ENCODE data around the gene CIRBP. TPM values are rescaled to one million over a fixed set of nuclear protein-coding genes. Genes with fewer than 3 reads are reported as not detected.

Gene CIRBP
- total RNA-seq, 2 experiments from 2014 or later = 167 to 183 TPM

DNA sequence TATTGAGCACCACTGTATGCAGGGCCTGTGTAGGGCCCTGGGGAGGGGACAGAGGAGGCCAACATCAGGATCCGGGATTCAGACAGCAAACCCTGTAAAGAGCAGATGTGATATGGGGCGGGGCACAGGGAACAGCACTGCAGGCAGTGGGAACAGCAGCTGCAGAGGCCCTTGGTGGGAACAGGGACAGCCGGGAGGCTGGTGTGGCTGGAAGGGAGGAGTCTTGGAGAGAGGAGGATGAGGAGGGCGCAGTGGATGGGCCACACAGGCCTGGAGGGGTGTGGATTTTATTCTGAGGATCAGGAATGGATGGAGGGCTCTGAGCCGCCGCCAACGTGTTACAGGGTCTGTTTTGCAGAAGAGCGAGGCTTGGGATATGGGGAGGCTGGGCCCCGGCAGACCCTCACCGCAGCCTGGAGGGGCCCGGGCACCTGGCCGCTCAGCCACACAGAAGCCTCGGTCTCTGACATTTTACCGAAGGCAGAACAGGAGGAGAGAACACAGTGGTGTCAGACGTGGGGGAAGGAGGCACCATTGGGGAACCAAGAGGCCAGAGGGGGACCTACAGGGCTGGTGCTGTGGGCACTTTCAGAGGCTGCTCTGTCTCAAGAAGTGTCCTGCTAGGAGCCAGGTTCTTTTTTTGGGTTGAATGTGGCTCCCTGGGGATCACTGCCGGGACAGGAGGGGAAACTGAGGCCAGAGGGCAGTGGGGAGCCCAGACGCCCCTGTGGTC is 23.5 kb downstream of the CIRBP start:
- H3K4me3 Mint-ChIP-seq = no peak overlapping the region
- intact Hi-C loops (cut with micrococcal nuclease) = no loop called here
- no peaks in the 10 kb centered on the region for H3K36me3 Mint-ChIP-seq (ENCODE audit: low read depth)
- no peak overlapping the region for H3K27ac Mint-ChIP-seq
- peaks cover 7% of the 10 kb centered on the region for H3K4me1 Mint-ChIP-seq (ENCODE audit: low read depth)
- CTCF ChIA-PET = no interaction called here
- no peak for DNase-seq
- no peaks in the 10 kb centered on the region for H3K9me3 Mint-ChIP-seq
- H3K27me3 Mint-ChIP-seq (ENCODE audit: low read depth) = peaks cover 28% of the 10 kb centered on the region

DNA sequence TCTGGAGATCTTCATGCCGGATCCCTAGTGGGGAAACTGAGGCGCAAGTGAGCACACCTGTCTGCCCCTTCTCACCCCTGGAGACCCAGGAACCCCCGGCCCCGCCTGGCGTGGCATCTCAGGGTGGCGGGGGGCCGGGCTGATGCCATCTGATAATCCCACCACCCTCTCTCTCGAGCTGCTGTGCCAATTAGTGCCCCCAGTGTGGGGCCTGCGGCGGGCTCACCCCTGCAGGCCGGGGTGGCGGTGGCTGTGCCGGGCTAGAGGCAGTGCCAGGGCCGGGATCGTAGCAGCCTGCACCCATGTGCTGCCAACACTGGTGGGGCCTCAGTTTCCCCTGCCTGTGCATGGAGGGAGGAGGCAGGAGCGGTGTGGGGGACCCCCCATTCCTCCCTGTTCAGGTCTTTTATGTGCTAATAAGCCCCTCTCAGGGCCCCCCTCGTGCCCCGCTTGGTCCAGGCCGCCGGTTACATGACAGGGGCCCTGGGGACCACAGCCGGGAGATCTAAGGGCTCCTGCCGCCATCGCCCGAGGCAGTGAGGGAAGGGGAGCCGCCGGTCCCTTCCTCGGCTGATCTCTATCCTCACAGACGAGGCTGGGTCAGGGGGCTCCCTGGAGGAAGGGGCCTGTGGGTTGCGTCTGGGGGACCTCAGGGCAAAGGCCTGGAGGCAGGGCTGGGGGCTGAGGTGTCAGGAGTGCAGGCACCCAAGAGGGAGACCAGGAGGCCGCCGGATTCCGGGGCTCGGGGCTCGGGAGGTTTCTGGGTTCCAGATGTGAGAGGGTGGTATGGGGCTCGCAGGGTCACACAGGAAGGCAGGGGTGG is 24.9 kb downstream of the CIRBP start:
- H3K27ac Mint-ChIP-seq = no peak overlapping the region
- intact Hi-C loops (cut with micrococcal nuclease) = no loop called here
- H3K27me3 Mint-ChIP-seq (ENCODE audit: low read depth) = peaks cover 21% of the 10 kb centered on the region
- no peak overlapping the region for H3K4me3 Mint-ChIP-seq
- no peaks in the 10 kb centered on the region for H3K9me3 Mint-ChIP-seq
- CTCF ChIA-PET = no interaction called here
- no peak for DNase-seq
- peaks cover 7% of the 10 kb centered on the region for H3K4me1 Mint-ChIP-seq (ENCODE audit: low read depth)
- no peaks in the 10 kb centered on the region for H3K36me3 Mint-ChIP-seq (ENCODE audit: low read depth)

DNA sequence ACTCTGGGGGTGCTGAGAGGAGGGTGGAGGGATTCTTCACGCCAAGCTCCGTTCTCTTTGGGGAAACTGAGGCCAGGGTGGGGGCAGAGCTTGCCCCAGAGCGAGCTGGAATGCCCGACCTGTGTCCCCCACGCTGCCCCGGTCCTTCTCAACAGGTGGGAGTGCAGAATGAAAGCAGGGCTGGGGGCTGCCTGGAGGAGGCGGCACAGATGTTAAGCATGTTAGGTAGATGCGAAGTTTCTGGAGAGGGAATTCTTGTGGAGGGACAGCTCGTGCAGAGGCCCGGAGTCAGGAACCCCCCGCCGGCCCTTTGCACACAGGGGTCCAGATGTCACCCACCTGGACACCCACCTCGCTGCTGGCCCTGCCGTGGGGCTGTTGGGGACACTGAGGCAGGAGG is 25.6 kb downstream of the CIRBP start:
- peaks cover 7% of the 10 kb centered on the region for H3K4me1 Mint-ChIP-seq (ENCODE audit: low read depth)
- H3K27ac Mint-ChIP-seq = no peak overlapping the region
- no peaks in the 10 kb centered on the region for H3K36me3 Mint-ChIP-seq (ENCODE audit: low read depth)
- H3K9me3 Mint-ChIP-seq = no peaks in the 10 kb centered on the region
- intact Hi-C loops (cut with micrococcal nuclease) = no loop called here
- CTCF ChIA-PET = no interaction called here
- no peak for DNase-seq
- H3K4me3 Mint-ChIP-seq = no peak overlapping the region
- peaks cover 18% of the 10 kb centered on the region for H3K27me3 Mint-ChIP-seq (ENCODE audit: low read depth)

DNA sequence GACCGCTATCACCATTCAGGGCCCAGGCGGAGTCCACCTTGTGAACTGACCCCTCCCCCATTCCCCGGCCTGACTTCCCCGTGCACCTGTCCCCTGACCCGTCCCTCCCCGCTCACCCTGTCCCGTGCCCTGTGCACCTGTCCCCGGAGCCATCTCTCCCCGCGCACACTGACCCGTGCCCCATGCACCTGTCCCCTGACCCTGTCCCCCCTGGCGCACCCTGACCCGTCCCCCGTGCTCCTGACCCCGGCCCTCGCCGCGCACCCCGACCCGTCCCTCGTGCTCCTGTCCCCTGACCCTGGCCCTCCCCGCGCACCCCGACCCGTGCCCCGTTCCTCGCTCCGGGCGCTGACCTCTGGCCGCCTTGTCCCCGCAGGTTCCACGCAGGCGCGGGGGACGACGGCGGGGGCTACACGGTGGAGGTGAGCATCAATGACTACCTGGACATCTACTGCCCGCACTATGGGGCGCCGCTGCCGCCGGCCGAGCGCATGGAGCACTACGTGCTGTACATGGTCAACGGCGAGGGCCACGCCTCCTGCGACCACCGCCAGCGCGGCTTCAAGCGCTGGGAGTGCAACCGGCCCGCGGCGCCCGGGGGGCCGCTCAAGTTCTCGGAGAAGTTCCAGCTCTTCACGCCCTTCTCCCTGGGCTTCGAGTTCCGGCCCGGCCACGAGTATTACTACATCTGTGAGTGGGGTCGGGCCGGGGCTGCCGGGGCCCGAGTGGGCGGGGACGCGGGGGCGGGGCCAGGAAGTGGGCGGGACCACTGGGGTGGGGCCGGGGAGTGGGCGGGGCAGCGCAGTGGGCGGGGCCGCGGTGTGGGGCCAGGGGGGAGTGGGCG is 26.3 kb downstream of the CIRBP start:
- no peak overlapping the region for H3K27ac Mint-ChIP-seq
- no peak overlapping the region for H3K4me3 Mint-ChIP-seq
- H3K27me3 Mint-ChIP-seq (ENCODE audit: low read depth) = peaks cover 18% of the 10 kb centered on the region

DNA sequence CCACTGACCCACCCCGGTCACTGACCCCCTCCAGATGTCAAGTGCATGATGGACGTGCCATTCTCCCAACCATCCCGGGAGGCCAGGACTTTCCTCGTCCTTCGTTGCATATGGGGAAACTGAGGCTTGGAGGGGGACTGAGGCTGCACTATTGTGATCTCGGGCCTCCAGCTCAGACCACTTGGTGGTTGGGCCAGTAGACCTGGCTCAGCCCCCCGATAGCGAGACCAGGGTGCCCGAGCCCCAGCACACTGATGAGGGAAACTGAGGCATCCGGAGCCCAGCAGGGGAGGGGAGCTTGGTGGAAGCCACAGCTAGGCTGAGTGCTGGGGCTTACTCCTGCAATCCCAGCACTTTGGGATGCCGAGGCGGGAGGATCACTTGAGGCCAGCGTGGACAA is 26.9 kb downstream of the CIRBP start:
- CTCF ChIA-PET = no interaction called here
- intact Hi-C loops (cut with micrococcal nuclease) = no loop called here
- Mint-ChIP-seq H3K27me3 (ENCODE audit: low read depth) (peaks cover 18% of the 10 kb centered on the region), H3K9me3 (no peaks in the 10 kb centered on the region), H3K27ac (no peak overlapping the region), H3K36me3 (ENCODE audit: low read depth) (no peaks in the 10 kb centered on the region), H3K4me1 (ENCODE audit: low read depth) (peaks cover 7% of the 10 kb centered on the region), H3K4me3 (no peak overlapping the region)
- DNase-seq = no peak

More for the DNA sequence above, 26.3 kb downstream of the CIRBP start:
- intact Hi-C loops (cut with micrococcal nuclease) = no loop called here
- Mint-ChIP-seq H3K4me1 (ENCODE audit: low read depth) (peaks cover 7% of the 10 kb centered on the region), H3K9me3 (no peaks in the 10 kb centered on the region), H3K36me3 (ENCODE audit: low read depth) (no peaks in the 10 kb centered on the region)
- CTCF ChIA-PET = no interaction called here
- DNase-seq = no peak

DNA sequence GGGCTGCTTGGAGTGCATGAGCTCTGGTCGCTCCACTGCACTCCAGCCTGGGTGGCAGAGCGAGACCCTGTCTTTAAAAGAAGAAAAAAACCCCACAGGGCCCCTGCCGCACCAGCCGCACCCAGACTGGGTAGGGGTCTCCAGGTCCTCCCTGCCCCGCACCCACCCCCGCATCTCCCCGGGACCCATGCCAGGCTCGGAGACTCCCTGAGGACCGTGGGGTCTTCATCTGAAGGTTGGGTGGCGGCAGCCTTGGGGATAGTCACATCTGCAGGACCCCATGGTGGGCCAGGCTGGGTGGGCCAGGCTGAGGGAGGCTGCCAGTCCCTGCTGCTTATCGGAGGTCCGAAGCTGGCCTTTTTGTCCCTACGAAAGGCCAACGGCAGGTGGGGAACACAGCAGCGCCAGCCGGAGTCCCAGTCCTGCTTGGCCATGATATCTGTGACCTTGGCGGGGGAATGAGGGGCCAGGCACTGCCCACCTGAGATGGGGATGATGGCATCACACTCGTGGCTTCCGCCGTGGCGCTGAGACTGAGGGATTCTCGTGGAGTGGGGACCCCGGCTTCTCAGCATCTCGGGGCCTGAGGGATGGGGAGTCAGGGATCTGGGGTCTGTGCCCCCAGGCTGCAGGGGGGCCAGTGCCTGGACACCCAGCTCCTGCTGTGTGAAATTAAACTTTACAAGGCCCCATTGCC is 27.6 kb downstream of the CIRBP start:
- CTCF ChIA-PET = no interaction called here
- Mint-ChIP-seq H3K27me3 (ENCODE audit: low read depth) (peaks cover 18% of the 10 kb centered on the region), H3K4me3 (no peak overlapping the region), H3K4me1 (ENCODE audit: low read depth) (peaks cover 7% of the 10 kb centered on the region), H3K36me3 (ENCODE audit: low read depth) (no peaks in the 10 kb centered on the region), H3K27ac (no peak overlapping the region), H3K9me3 (no peaks in the 10 kb centered on the region)
- no peak for DNase-seq
- intact Hi-C loops (cut with micrococcal nuclease) = no loop called here

DNA sequence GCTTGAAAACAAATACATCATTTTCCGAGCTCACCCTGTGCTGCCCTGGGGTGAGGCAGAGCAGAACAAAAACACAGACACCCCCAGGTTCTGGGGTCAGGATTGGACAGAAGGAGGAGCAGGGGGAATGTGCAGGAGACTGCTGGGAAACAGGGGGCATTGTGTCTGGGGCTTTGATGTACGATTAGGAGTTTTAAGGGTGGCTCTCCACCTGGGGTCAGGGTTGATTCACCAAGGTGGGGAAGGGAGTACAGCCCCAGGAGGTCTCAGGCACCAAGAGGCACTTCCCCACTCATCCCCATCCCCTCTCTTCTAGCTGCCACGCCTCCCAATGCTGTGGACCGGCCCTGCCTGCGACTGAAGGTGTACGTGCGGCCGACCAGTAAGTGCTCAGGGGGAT is 29.1 kb downstream of the CIRBP start:
- H3K36me3 Mint-ChIP-seq (ENCODE audit: low read depth) = no peaks in the 10 kb centered on the region
- CTCF ChIA-PET = interaction anchor here (0.6 kb wide), 1 partner anchor 133 kb away, joined by 4 read pairs; no protein-coding TSS in a partner anchor
- H3K27ac Mint-ChIP-seq = no peak overlapping the region
- no peak overlapping the region for H3K4me3 Mint-ChIP-seq
- H3K4me1 Mint-ChIP-seq (ENCODE audit: low read depth) = peaks cover 7% of the 10 kb centered on the region
- intact Hi-C loops (cut with micrococcal nuclease) = no loop called here
- peaks cover 13% of the 10 kb centered on the region for H3K27me3 Mint-ChIP-seq (ENCODE audit: low read depth)
- H3K9me3 Mint-ChIP-seq = no peaks in the 10 kb centered on the region
- no peak for DNase-seq

DNA sequence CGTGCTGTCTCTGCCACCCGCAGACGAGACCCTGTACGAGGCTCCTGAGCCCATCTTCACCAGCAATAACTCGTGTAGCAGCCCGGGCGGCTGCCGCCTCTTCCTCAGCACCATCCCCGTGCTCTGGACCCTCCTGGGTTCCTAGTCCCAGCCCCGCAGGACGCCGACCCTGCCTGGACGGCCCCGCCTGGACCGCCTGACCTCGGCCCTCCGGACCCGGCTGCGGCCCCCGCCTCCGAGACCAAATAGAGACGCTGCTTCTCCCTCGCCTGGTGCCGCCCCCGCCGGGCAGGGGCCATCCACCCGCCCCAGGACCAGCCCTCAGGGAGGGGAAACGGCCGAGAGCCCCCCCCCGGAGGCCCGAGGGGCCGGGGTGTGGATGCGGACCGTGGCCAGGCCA is 30.7 kb downstream of the CIRBP start:
- CTCF ChIA-PET = no interaction called here
- DNase-seq = no peak
- no peaks in the 10 kb centered on the region for H3K36me3 Mint-ChIP-seq (ENCODE audit: low read depth)
- no peak overlapping the region for H3K4me3 Mint-ChIP-seq
- H3K27me3 Mint-ChIP-seq (ENCODE audit: low read depth) = peaks cover 8% of the 10 kb centered on the region
- no peaks in the 10 kb centered on the region for H3K9me3 Mint-ChIP-seq
- intact Hi-C loops (cut with micrococcal nuclease) = no loop called here
- no peak overlapping the region for H3K27ac Mint-ChIP-seq
- H3K4me1 Mint-ChIP-seq (ENCODE audit: low read depth) = peaks cover 3% of the 10 kb centered on the region

DNA sequence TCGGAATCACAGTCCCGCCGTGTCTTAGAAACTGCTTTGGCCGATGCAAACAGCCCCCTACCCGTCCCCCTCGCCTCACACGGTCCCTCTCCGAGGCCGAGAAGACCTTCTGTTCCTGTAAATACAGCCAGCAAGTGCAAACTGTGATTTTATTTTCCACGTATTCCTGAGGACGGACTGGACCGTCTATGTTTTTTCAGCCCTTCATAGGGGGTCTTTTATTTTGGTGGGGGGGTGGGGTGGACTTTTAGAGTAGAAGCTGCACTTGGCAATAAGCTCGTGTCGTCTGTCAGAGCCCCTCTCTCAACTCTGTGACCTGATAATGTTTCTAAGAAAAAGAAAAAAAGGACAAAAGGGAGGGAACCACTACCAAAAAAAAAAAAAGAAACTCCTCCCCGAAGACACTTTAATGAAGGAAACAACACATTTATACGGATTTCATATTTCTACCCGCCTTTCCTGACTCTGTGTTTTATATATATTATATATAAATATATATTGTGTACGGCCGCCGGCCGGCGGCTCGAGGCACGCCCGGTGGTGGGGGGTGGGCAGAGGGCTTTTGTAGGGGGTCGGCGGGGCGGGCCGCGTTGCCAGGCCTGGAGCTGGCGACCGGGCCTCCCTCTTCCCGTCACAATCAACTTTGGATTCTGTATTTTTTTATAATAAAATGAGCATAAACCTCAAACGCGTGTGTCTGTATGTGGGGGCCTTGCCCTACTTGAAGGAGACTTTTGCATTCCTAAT is 31.8 kb downstream of the CIRBP start:
- Mint-ChIP-seq H3K4me3 (no peak overlapping the region), H3K4me1 (ENCODE audit: low read depth) (no peaks in the 10 kb centered on the region), H3K9me3 (no peaks in the 10 kb centered on the region), H3K27ac (no peak overlapping the region), H3K27me3 (ENCODE audit: low read depth) (peaks cover 3% of the 10 kb centered on the region), H3K36me3 (ENCODE audit: low read depth) (no peaks in the 10 kb centered on the region)
- intact Hi-C loops (cut with micrococcal nuclease) = no loop called here
- CTCF ChIA-PET = no interaction called here
- no peak for DNase-seq

DNA sequence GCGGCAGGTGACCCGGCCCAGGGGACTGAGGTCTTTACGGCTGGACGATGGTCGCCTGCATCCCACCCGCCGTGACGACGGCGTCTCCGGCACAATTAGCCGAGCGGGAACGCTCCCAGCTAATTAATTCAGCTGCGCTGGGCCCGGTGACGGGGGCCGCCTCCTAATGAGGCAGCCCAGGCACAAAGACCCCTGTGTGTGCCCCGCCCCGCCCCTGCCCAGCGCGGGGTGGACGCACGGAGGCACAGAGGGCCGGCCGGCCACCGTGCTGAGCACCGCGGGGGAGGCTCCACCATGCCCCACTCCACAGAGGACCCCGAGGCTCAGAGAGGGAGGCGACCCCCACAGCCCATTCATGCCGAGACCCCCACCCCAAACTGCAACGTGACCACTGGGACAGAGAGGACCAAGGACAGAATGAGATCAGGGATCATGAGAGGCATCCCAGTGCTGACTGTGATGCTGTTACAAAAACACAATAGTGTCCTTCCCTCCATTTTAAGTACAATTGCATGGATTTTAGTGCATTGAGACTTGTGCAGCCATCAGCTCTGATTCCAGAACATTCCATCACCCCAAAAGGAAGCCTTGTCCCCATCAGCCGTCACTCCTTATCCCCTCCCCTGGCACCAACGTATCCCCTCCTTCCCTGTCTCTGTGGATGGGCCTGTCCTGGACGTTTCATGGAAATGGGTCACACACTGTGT is 33.6 kb downstream of the CIRBP start:
- Mint-ChIP-seq H3K4me3 (no peak overlapping the region), H3K4me1 (ENCODE audit: low read depth) (no peaks in the 10 kb centered on the region), H3K27me3 (ENCODE audit: low read depth) (no peaks in the 10 kb centered on the region), H3K27ac (no peak overlapping the region), H3K36me3 (ENCODE audit: low read depth) (no peaks in the 10 kb centered on the region), H3K9me3 (no peaks in the 10 kb centered on the region)
- intact Hi-C loops (cut with micrococcal nuclease) = no loop called here
- CTCF ChIA-PET = no interaction called here
- DNase-seq = no peak

DNA sequence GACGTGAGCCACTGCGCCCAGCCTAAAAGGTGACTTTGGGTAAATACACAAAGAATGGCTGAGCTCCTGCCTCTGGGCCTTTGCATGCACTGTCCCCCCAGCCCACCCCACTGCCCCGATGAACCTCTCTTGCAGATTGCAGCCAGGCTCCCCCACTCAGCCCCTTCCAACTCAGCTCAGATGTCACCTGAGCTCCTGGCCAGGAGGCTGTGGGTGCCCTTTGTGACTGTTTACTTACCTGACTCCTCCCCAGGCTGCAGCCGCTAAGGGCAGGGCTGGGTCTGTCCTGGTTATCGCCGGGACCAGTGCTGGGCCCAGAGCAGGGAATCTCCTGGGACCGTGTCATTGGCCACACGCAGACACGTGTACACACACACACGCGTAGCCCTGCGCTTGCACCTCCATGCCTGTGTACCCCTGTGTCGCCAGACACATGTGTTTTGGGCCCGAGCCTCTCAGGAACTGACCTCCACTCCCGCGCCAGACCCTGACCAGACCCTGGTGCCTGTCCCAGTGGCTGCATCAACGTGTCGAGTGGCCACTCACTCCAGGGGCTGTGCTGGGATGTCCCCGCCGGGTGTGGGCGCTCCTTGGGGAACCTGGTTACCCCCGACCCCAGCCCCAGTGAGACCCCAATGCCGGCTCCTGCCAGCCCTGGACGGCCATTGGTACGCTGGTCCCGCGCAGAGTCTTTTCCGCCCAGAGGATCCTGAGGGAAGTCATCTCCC is 35.2 kb downstream of the CIRBP start:
- Mint-ChIP-seq H3K4me1 (ENCODE audit: low read depth) (no peaks in the 10 kb centered on the region), H3K27me3 (ENCODE audit: low read depth) (no peaks in the 10 kb centered on the region), H3K4me3 (no peak overlapping the region), H3K36me3 (ENCODE audit: low read depth) (no peaks in the 10 kb centered on the region), H3K9me3 (no peaks in the 10 kb centered on the region), H3K27ac (no peak overlapping the region)
- no peak for DNase-seq
- CTCF ChIA-PET = interaction anchor here (0.7 kb wide), 1 partner anchor 9 kb away, joined by 3 read pairs; no protein-coding TSS in a partner anchor
- intact Hi-C loops (cut with micrococcal nuclease) = no loop called here
